ENCODE measurements around the gene KCNJ15. TPM values are rescaled to one million over a fixed set of nuclear protein-coding genes. Genes with fewer than 3 reads are reported as not detected.
A peak's percentile ranks its signal among the peaks of the same experiment; 100 is the strongest.

KCNJ15 gene
- total and polyA plus RNA-seq, 8 donors = 54.1 to 103 (median 80.7) TPM

GRCh38 chr21:38247738-38248510 lies 8.9 kb upstream of the KCNJ15 start:
- H3K27ac ChIP-seq = no peak overlapping the region
- peaks cover 11 to 50% of the 10 kb centered on the region in 2 donors for H3K4me1 ChIP-seq
- no peak for TF ChIP-seq CTCF (IDR thresholded peaks at IDR 0.05)
- no peaks in the 10 kb centered on the region for H3K9me3 ChIP-seq
- DNase-seq = peak in 1 of 4 donors; percentile 44
- no peaks in the 10 kb centered on the region for H3K27me3 ChIP-seq
- H3K4me3 ChIP-seq = no peak overlapping the region
- intact Hi-C loops (cut with DNase I) = no loop called here
- no peaks in the 10 kb centered on the region for H3K36me3 ChIP-seq
- ATAC-seq = peak; percentile 73

- TF ChIP-seq CTCF (IDR thresholded peaks at IDR 0.05) = no peak
- H3K27ac ChIP-seq = peak overlapping the region in 1 of 2 donors; percentile 28
- intact Hi-C loops (cut with DNase I) = no loop called here
- ATAC-seq (no peak), DNase-seq (no peak)
- no peak overlapping the region for H3K4me3 ChIP-seq
- no peaks in the 10 kb centered on the region for H3K9me3 ChIP-seq
- peaks cover 11 to 41% of the 10 kb centered on the region in 2 donors for H3K4me1 ChIP-seq
- H3K27me3 ChIP-seq = no peaks in the 10 kb centered on the region
- no peaks in the 10 kb centered on the region for H3K36me3 ChIP-seq
These were observed 7.5 kb upstream of the KCNJ15 start for GRCh38 chr21:38249256-38249655.

- H3K9me3 ChIP-seq = no peaks in the 10 kb centered on the region
- intact Hi-C loops (cut with DNase I) = no loop called here
- no peaks in the 10 kb centered on the region for H3K27me3 ChIP-seq
- peak overlapping the region in 1 of 2 donors; percentile 28 for H3K27ac ChIP-seq
- H3K4me1 ChIP-seq = peaks cover 11 to 36% of the 10 kb centered on the region in 2 donors
- no peak for TF ChIP-seq CTCF (IDR thresholded peaks at IDR 0.05)
- no peak for DNase-seq
- H3K36me3 ChIP-seq = no peaks in the 10 kb centered on the region
- H3K4me3 ChIP-seq = no peak overlapping the region
- no peak for ATAC-seq
These were observed 7.0 kb upstream of the KCNJ15 start for GRCh38 chr21:38249696-38250278.

- Histone ChIP-seq H3K4me1 (peaks cover 11 to 36% of the 10 kb centered on the region in 2 donors), H3K27ac (no peak overlapping the region), H3K9me3 (no peaks in the 10 kb centered on the region), H3K36me3 (no peaks in the 10 kb centered on the region), H3K27me3 (no peaks in the 10 kb centered on the region), H3K4me3 (no peak overlapping the region)
- intact Hi-C loops (cut with DNase I) = no loop called here
- no peak for TF ChIP-seq CTCF (IDR thresholded peaks at IDR 0.05)
- ATAC-seq = no peak
- DNase-seq = no peak
These were observed 5.8 kb upstream of the KCNJ15 start for GRCh38 chr21:38250991-38251418.

- Histone ChIP-seq H3K27ac (peak overlapping the region in 1 of 2 donors; percentile 92), H3K9me3 (no peaks in the 10 kb centered on the region), H3K4me3 (no peak overlapping the region), H3K4me1 (peaks cover under 1 to 38% of the 10 kb centered on the region in 2 donors), H3K27me3 (no peaks in the 10 kb centered on the region), H3K36me3 (no peaks in the 10 kb centered on the region)
- intact Hi-C loops (cut with DNase I) = no loop called here
- TF ChIP-seq CTCF (IDR thresholded peaks at IDR 0.05) = no peak
- ATAC-seq = no peak
- DNase-seq = no peak
These were observed 1.8 kb upstream of the KCNJ15 start for GRCh38 chr21:38254970-38255369.

Data from left lung (tissue), 10 donors.